IMR-90 (cell line): ENCODE data around the gene TFDP2. TPM values are rescaled to one million over a fixed set of nuclear protein-coding genes. Genes with fewer than 3 reads are reported as not detected.

Experiments used
- ATAC-seq: fragments of 200-7000 bp; cut with Tn5 transposase; 2 replicates; pipeline ENCODE4 v1.9.1; 2020; ENCODE audit warnings: low read depth, mild to moderate bottlenecking, moderate library complexity
- BruUV-seq: library from RNA; stranded (reverse); fragments of 400-500 nt; replicated peaks from 2 replicates; lab custom pipeline; 2021; lab: Mats Ljungman, UMichigan
- CTCF ChIA-PET: fragments of 300-600 bp; formaldehyde crosslinking; extraction: SDS; loops from one replicate; lab custom pipeline; 2021; ENCODE audit warnings: antibody characterized with exemption; lab: Yijun Ruan, JAX
- POLR2A ChIA-PET: fragments of 300-600 bp; sonication (Branson Sonifier 250); formaldehyde crosslinking; loops from one replicate; lab custom pipeline; 2022; ENCODE audit warnings: antibody characterized with exemption; ENCODE audit not compliant: unreplicated experiment; lab: Charles Lee
- DNase-seq: peaks from one replicate; pipeline ENCODE4 v3.0.0; 2013
- H2AFZ ChIP-seq: replicated peaks from 2 replicates; pipeline ENCODE3; 2013; ENCODE audit warnings: low read length, mild to moderate bottlenecking; ENCODE audit not compliant: poor library complexity
- H2AK5ac ChIP-seq: 2 replicates; pipeline ENCODE4 v1.6.1; 2013; ENCODE audit warnings: low read depth, low read length, inconsistent platforms
- H2AK9ac ChIP-seq: replicated peaks from 2 replicates; pipeline ENCODE3; 2013; ENCODE audit warnings: mild to moderate bottlenecking, low read depth, low read length, moderate library complexity; ENCODE audit not compliant: poor library complexity
- H2BK120ac ChIP-seq: 2 replicates; pipeline ENCODE4 v1.6.1; 2013; ENCODE audit warnings: low read depth, low read length, inconsistent platforms
- H2BK15ac ChIP-seq: 3 replicates; pipeline ENCODE4 v1.6.1; 2013; ENCODE audit warnings: low read depth, low read length, inconsistent platforms
- H2BK20ac ChIP-seq: 2 replicates; pipeline ENCODE4 v1.6.1; 2013; ENCODE audit warnings: low read depth, mild to moderate bottlenecking, inconsistent platforms, low read length, moderate library complexity
- H2BK5ac ChIP-seq: 2 replicates; pipeline ENCODE4 v1.6.1; 2013; ENCODE audit warnings: mild to moderate bottlenecking, low read depth, low read length, inconsistent platforms; ENCODE audit not compliant: poor library complexity, severe bottlenecking
- H3K14ac ChIP-seq: replicated peaks from 2 replicates; pipeline ENCODE4 v1.6.1; 2013; ENCODE audit warnings: low read depth, low read length, inconsistent platforms
- H3K18ac ChIP-seq: 2 replicates; pipeline ENCODE4 v1.6.1; 2013; ENCODE audit warnings: low read depth, low read length, control low read depth
- H3K23ac ChIP-seq: 2 replicates; pipeline ENCODE4 v1.6.1; 2013; ENCODE audit warnings: low read depth, low read length, inconsistent platforms
- H3K27ac ChIP-seq: 2 replicates; pipeline ENCODE4 v1.5.1; 2013; ENCODE audit warnings: mild to moderate bottlenecking, control low read depth, low read length; ENCODE audit not compliant: insufficient read depth
- H3K27me3 ChIP-seq: 2 replicates; pipeline ENCODE4 v1.6.1; 2013; ENCODE audit warnings: low read length; ENCODE audit not compliant: control insufficient read depth, insufficient read depth
- H3K36me3 ChIP-seq: 2 replicates; pipeline ENCODE4 v1.6.1; 2013; ENCODE audit warnings: low read length, mixed read lengths; ENCODE audit not compliant: control insufficient read depth, insufficient read depth
- H3K4ac ChIP-seq: 2 replicates; pipeline ENCODE4 v1.6.1; 2013; ENCODE audit warnings: low read depth, low read length, inconsistent platforms
- H3K4me1 ChIP-seq: 2 replicates; pipeline ENCODE4 v1.6.1; 2013; ENCODE audit warnings: low read length, mixed read lengths; ENCODE audit not compliant: control insufficient read depth, insufficient read depth
- H3K4me2 ChIP-seq: 2 replicates; pipeline ENCODE4 v1.6.1; 2013; ENCODE audit warnings: low read depth, mild to moderate bottlenecking, control low read depth, low read length, moderate library complexity
- H3K4me3 ChIP-seq: 2 replicates; pipeline ENCODE4 v1.5.1; 2013; ENCODE audit warnings: low read depth, mild to moderate bottlenecking, control low read depth, low read length, moderate library complexity; ENCODE audit not compliant: insufficient read depth
- H3K56ac ChIP-seq: 2 replicates; pipeline ENCODE4 v1.6.1; 2013; ENCODE audit warnings: low read length, inconsistent platforms; ENCODE audit not compliant: insufficient read depth; ENCODE audit errors: extremely low read depth
- H3K79me1 ChIP-seq, 2 experiments: 2 replicates each; pipeline ENCODE4 v1.6.1; 2013; ENCODE audit warnings: low read length in 2 of 2, inconsistent platforms in 1 of 2, low read depth in 1 of 2
- H3K9ac ChIP-seq: 2 replicates; pipeline ENCODE4 v1.6.1; 2013; ENCODE audit warnings: low read depth, low read length, control low read depth
- H3K9me1 ChIP-seq: 2 replicates; pipeline ENCODE4 v1.6.1; 2013; ENCODE audit warnings: low read length, inconsistent platforms; ENCODE audit not compliant: insufficient read depth
- H3K9me3 ChIP-seq: 2 replicates; pipeline ENCODE4 v1.6.1; 2013; ENCODE audit warnings: low read length; ENCODE audit not compliant: control insufficient read depth, insufficient read depth
- H4K20me1 ChIP-seq: 2 replicates; pipeline ENCODE4 v1.6.1; 2013; ENCODE audit warnings: low read length, inconsistent platforms; ENCODE audit not compliant: insufficient read depth
- H4K5ac ChIP-seq: 2 replicates; pipeline ENCODE4 v1.6.1; 2013; ENCODE audit warnings: mild to moderate bottlenecking, low read depth, low read length, control low read depth
- H4K8ac ChIP-seq, 2 experiments: 2 replicates each; pipeline ENCODE4 v1.6.1; 2013; ENCODE audit warnings: low read depth in 2 of 2, low read length in 2 of 2, control low read depth in 1 of 2, inconsistent platforms in 1 of 2
- H4K91ac ChIP-seq: 2 replicates; pipeline ENCODE4 v1.6.1; 2013; ENCODE audit warnings: low read depth, low read length, inconsistent platforms; ENCODE audit not compliant: insufficient read depth
- BHLHE40 ChIP-seq: fragments of 150-350 bp; IDR thresholded peaks from 2 replicates; pipeline ENCODE4 v1.6.1; 2016; ENCODE audit warnings: mild to moderate bottlenecking, low read depth, low read length
- CEBPB ChIP-seq: IDR thresholded peaks from 2 replicates; pipeline ENCODE4 v1.6.1; 2012; ENCODE audit warnings: low read depth, low read length, improper control_type of control experiment
- CHD1 ChIP-seq: IDR thresholded peaks from 2 replicates; pipeline ENCODE4 v1.6.1; 2012; ENCODE audit warnings: low read depth, low read length, improper control_type of control experiment
- FOS ChIP-seq: fragments of 150-350 bp; IDR thresholded peaks from 2 replicates; pipeline ENCODE4 v1.6.1; 2016; ENCODE audit warnings: low read depth, low read length
- MAFK ChIP-seq: IDR thresholded peaks from 2 replicates; pipeline ENCODE4 v1.6.1; 2012; ENCODE audit warnings: low read depth, low read length, improper control_type of control experiment
- MAZ ChIP-seq: IDR thresholded peaks from 2 replicates; pipeline ENCODE4 v1.6.1; 2012; ENCODE audit warnings: low read depth, mild to moderate bottlenecking, low read length, improper control_type of control experiment, moderate library complexity, borderline replicate concordance
- MXI1 ChIP-seq: IDR thresholded peaks from 2 replicates; pipeline ENCODE4 v1.6.1; 2012; ENCODE audit warnings: low read depth, mild to moderate bottlenecking, low read length, moderate library complexity, borderline replicate concordance
- NFE2L2 ChIP-seq: fragments of 150-350 bp; IDR thresholded peaks from 2 replicates; pipeline ENCODE4 v1.6.1; 2016; ENCODE audit warnings: low read depth, mild to moderate bottlenecking, low read length
- POLR2A ChIP-seq: IDR thresholded peaks from 2 replicates; pipeline ENCODE4 v1.6.1; 2012; ENCODE audit warnings: mild to moderate bottlenecking, low read depth, low read length
- RAD21 ChIP-seq: IDR thresholded peaks from 2 replicates; pipeline ENCODE4 v1.6.1; 2012; ENCODE audit warnings: low read length, improper control_type of control experiment
- RCOR1 ChIP-seq: IDR thresholded peaks from 2 replicates; pipeline ENCODE4 v1.6.1; 2012; ENCODE audit warnings: mild to moderate bottlenecking, low read length, improper control_type of control experiment; ENCODE audit not compliant: insufficient replicate concordance
- RFX5 ChIP-seq: IDR thresholded peaks from 2 replicates; pipeline ENCODE4 v1.8.0; 2012; ENCODE audit warnings: low read depth, mild to moderate bottlenecking, low read length, moderate library complexity
- SMC3 ChIP-seq: fragments of 150-350 bp; IDR thresholded peaks from 2 replicates; pipeline ENCODE4 v1.6.1; 2016; ENCODE audit warnings: low read depth, mild to moderate bottlenecking, antibody characterized with exemption, low read length, moderate library complexity
- WGBS, 2 experiments: methylation state at CpG; one replicate each; pipeline versions ENCODE4 v1.1.5 to v1.1.7; 2013; ENCODE audit warnings: missing lambda C conversion rate in 2 of 2; ENCODE audit not compliant: insufficient read length in 1 of 2; ENCODE audit errors: extremely low coverage in 2 of 2; 5-methylcytosine and 5-hydroxymethylcytosine counted together
- dilution Hi-C: fragments of 300-500 bp; cut with HindIII; formaldehyde crosslinking; loops from one replicate; pipeline ENCODE4 v1.14.3; 2018; ENCODE audit warnings: low sequenced_read_pairs; ENCODE audit not compliant: unreplicated experiment
- in situ Hi-C: fragments of 300-500 bp; cut with MboI; formaldehyde crosslinking; loops from 3 replicates; pipeline ENCODE4 v1.14.3; 2019; ENCODE audit warnings: low sequenced_read_pairs, inconsistent platforms, mixed read lengths
- intact Hi-C: fragments of 100-400 bp; cut with micrococcal nuclease; formaldehyde crosslinking; loops from 2 replicates; pipeline ENCODE4 v1.10.0; 2022
- polyA plus RNA-seq, 3 experiments: library from polyadenylated mRNA; depleted of rRNA; stranded (reverse); fragments of >200 nt; gene quantifications; 2 replicates each; pipeline ENCODE4 v1.2.3, GENCODE V29; 2012; ENCODE audit warnings: low replicate concordance in 1 of 3
- total RNA-seq: library from RNA; depleted of rRNA; stranded (reverse); fragments of >200 nt; gene quantifications from 2 replicates; pipeline ENCODE4 v1.2.3, GENCODE V29; 2012
- TF ChIP-seq, protein P1 (sequence below): fragments of 150-350 bp; IDR thresholded peaks from 2 replicates; pipeline ENCODE4 v1.6.1; 2017; ENCODE audit warnings: mild to moderate bottlenecking, antibody characterized with exemption, low read length, low read depth
- TF ChIP-seq, protein P2 (sequence below): conservative IDR thresholded peaks from 2 replicates; pipeline ENCODE4 v1.5.1; 2012; ENCODE audit warnings: mild to moderate bottlenecking, low read depth, low read length, improper control_type of control experiment
- TF ChIP-seq, protein P3 (sequence below): fragments of 150-350 bp; IDR thresholded peaks from 2 replicates; pipeline ENCODE4 v1.6.1; 2016; ENCODE audit warnings: low read depth, mild to moderate bottlenecking, low read length, moderate library complexity, borderline replicate concordance

TFDP2 gene
- total and polyA plus RNA-seq, 2 of the 4 experiments (the other 2 are of a cell fraction) = 10.7 to 23.7 TPM

DNA sequence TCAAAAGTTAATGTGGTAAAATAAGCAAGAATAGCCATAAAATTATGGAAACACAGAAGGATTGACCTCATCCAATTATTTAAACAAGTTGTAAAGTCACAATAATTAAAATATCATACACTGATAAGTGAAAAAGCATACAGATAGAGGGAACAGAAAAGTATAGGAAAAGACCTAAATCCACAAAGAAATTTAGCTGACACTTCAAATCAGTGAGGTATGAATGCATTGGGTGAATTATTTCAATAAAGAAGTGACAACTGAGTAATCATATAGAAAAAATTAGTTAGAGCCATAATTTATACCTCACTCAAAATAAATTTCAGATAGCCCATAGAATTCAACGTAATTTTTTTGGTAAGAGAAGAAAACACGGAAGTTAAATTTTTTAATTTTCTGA, 25.1 kb downstream of the TFDP2 start:
- intact Hi-C loops = no loop called here
- CTCF ChIA-PET = no interaction called here
- H3K18ac ChIP-seq = no peak overlapping the region

More for the DNA sequence above, 25.1 kb downstream of the TFDP2 start:
- no peak overlapping the region for H3K4me2 ChIP-seq
- POLR2A ChIA-PET = no interaction called here
- dilution Hi-C loops = no loop called here
- TF ChIP-seq NFE2L2 = no peak
- TF ChIP-seq, protein P1, sequence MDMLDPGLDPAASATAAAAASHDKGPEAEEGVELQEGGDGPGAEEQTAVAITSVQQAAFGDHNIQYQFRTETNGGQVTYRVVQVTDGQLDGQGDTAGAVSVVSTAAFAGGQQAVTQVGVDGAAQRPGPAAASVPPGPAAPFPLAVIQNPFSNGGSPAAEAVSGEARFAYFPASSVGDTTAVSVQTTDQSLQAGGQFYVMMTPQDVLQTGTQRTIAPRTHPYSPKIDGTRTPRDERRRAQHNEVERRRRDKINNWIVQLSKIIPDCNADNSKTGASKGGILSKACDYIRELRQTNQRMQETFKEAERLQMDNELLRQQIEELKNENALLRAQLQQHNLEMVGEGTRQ = no peak
- TF ChIP-seq MAZ = no peak
- TF ChIP-seq MXI1 = no peak
- no peak for TF ChIP-seq POLR2A
- no peak for TF ChIP-seq RAD21
- TF ChIP-seq RFX5 = no peak
- TF ChIP-seq BHLHE40 = no peak
- TF ChIP-seq RCOR1 = no peak
- TF ChIP-seq CHD1 = no peak
- TF ChIP-seq, protein P2, sequence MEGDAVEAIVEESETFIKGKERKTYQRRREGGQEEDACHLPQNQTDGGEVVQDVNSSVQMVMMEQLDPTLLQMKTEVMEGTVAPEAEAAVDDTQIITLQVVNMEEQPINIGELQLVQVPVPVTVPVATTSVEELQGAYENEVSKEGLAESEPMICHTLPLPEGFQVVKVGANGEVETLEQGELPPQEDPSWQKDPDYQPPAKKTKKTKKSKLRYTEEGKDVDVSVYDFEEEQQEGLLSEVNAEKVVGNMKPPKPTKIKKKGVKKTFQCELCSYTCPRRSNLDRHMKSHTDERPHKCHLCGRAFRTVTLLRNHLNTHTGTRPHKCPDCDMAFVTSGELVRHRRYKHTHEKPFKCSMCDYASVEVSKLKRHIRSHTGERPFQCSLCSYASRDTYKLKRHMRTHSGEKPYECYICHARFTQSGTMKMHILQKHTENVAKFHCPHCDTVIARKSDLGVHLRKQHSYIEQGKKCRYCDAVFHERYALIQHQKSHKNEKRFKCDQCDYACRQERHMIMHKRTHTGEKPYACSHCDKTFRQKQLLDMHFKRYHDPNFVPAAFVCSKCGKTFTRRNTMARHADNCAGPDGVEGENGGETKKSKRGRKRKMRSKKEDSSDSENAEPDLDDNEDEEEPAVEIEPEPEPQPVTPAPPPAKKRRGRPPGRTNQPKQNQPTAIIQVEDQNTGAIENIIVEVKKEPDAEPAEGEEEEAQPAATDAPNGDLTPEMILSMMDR = no peak
- TF ChIP-seq FOS = no peak
- no peak for TF ChIP-seq MAFK
- TF ChIP-seq, protein P3, sequence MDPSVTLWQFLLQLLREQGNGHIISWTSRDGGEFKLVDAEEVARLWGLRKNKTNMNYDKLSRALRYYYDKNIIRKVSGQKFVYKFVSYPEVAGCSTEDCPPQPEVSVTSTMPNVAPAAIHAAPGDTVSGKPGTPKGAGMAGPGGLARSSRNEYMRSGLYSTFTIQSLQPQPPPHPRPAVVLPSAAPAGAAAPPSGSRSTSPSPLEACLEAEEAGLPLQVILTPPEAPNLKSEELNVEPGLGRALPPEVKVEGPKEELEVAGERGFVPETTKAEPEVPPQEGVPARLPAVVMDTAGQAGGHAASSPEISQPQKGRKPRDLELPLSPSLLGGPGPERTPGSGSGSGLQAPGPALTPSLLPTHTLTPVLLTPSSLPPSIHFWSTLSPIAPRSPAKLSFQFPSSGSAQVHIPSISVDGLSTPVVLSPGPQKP = no peak
- no peak for TF ChIP-seq CEBPB
- TF ChIP-seq SMC3 = no peak
- H3K9ac ChIP-seq = no peak overlapping the region
- H3K4ac ChIP-seq = no peak overlapping the region
- no peaks in the 10 kb centered on the region for H4K20me1 ChIP-seq
- H4K8ac ChIP-seq = no peak overlapping the region
- no peak overlapping the region for H2AK5ac ChIP-seq
- no peaks in the 10 kb centered on the region for H3K9me1 ChIP-seq
- H3K4me3 ChIP-seq = no peak overlapping the region
- H3K23ac ChIP-seq = no peak overlapping the region
- no peak overlapping the region for H2BK20ac ChIP-seq
- H3K56ac ChIP-seq = no peak overlapping the region
- H3K36me3 ChIP-seq = no peaks in the 10 kb centered on the region
- no peaks in the 10 kb centered on the region for H3K27me3 ChIP-seq
- no peak overlapping the region for H4K91ac ChIP-seq
- in situ Hi-C loops = no loop called here
- H2BK15ac ChIP-seq = no peak overlapping the region
- H3K14ac ChIP-seq = no peak overlapping the region
- no TSS peak for BruUV-seq
- peaks cover 6 to 8% of the 10 kb centered on the region in 2 experiments; a peak in 3 of 4 replicates for H3K79me1 ChIP-seq
- H2BK5ac ChIP-seq = no peak overlapping the region
- H2BK120ac ChIP-seq = no peak overlapping the region
- no peak overlapping the region for H2AK9ac ChIP-seq
- DNase-seq = no peak
- WGBS, 2 experiments = no CpG with 5 or more reads among the region's 2 CpGs
- peaks cover 2% of the 10 kb centered on the region; the same call in 1 of the 2 replicates for H3K4me1 ChIP-seq
- H2AFZ ChIP-seq = no peak overlapping the region
- ATAC-seq = no peak
- no peak overlapping the region for H3K27ac ChIP-seq
- no peak overlapping the region for H4K5ac ChIP-seq
- H3K9me3 ChIP-seq = no peaks in the 10 kb centered on the region
